Memory B cell (primary cell): ENCODE results near the gene DBN1.

Experiments
- ATAC-seq: fragments of 150-1000 bp; cut with Tn5 transposase; 2 replicates; pipeline ENCODE4 v1.10.0; 2021; ENCODE audit warnings: low read depth, mild to moderate bottlenecking, moderate library complexity
- DNase-seq, 2 donors: peaks; one replicate each; pipeline ENCODE4 v3.0.0; 2022; ENCODE audit warnings: low spot score in 2 of 2
- H3K27ac Mint-ChIP-seq: one replicate; pipeline ENCODE4 v1.8.0; 2022; ENCODE audit warnings: mild to moderate bottlenecking, moderate library complexity, mixed read lengths
- H3K27me3 Mint-ChIP-seq: one replicate; pipeline ENCODE4 v1.8.0; 2022; ENCODE audit warnings: mixed read lengths
- H3K36me3 Mint-ChIP-seq: one replicate; pipeline ENCODE4 v1.8.0; 2022; ENCODE audit warnings: mild to moderate bottlenecking, mixed read lengths
- H3K4me1 Mint-ChIP-seq: one replicate; pipeline ENCODE4 v1.8.0; 2022; ENCODE audit warnings: mixed read lengths
- H3K4me3 Mint-ChIP-seq: one replicate; pipeline ENCODE4 v1.8.0; 2022; ENCODE audit warnings: mild to moderate bottlenecking, moderate library complexity, mixed read lengths
- H3K9me3 Mint-ChIP-seq: one replicate; pipeline ENCODE4 v1.8.0; 2022; ENCODE audit warnings: mixed read lengths

DBN1 gene

DNA sequence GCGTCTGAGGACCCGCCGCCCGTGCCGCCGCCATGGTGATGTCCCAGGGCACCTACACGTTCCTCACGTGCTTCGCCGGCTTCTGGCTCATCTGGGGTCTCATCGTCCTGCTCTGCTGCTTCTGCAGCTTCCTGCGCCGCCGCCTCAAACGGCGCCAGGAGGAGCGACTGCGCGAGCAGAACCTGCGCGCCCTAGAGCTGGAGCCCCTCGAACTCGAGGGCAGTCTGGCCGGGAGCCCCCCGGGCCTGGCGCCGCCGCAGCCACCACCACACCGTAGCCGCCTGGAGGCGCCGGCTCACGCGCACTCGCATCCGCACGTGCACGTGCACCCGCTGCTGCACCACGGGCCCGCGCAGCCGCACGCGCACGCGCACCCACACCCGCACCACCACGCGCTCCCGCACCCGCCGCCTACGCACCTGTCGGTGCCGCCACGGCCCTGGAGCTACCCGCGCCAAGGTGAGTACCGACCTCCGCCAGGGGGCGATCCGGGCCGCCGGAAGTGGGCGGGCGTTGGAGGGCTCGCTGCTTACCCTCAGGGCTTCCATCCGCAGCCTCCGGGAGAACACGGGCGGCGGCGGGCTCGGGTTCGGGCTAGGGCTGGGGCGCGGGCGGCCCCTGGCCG lies 18.3 kb downstream of the DBN1 start:
- Mint-ChIP-seq H3K36me3 (no peaks in the 10 kb centered on the region), H3K4me1 (peaks cover 18% of the 10 kb centered on the region), H3K9me3 (no peaks in the 10 kb centered on the region), H3K4me3 (peak overlapping the region; percentile 93), H3K27ac (peak overlapping the region; percentile 98), H3K27me3 (no peaks in the 10 kb centered on the region)
- DNase-seq (peak; percentile 97 to 99), ATAC-seq (peak; percentile 50)

DNA sequence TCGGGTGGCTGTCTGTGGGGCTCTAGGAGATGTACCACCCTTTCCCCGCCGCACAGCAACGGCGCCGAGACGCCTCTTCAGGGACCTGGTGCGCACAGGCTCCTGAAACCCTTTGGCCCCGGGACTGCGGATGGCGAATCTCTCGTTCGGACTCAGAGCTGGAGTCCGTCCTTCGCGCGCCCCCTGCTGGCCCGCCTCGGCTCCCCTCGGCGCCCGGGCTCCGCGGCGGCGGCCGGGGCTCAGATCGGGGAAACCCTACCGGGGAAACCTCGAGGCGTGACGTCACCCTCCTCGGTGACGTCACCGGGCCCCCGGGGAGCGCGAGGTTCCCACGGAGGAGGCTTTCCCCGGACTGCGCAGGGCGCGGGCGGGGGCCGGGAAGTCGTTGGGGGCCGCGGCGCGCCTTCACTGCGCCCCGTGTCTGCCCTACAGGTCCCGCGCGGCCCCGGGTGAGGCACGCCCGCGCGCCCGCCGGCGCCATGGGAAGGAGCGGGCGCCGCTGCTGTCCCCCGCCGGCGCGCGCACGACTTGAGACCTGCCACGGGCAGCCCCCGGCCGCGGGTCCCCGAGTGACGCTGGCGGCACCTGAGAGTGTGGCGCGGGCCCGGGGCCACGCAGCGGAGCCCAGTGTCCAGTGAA lies 18.9 kb downstream of the DBN1 start:
- H3K27ac Mint-ChIP-seq = peak overlapping the region; percentile 98
- no peaks in the 10 kb centered on the region for H3K36me3 Mint-ChIP-seq
- H3K9me3 Mint-ChIP-seq = no peaks in the 10 kb centered on the region
- DNase-seq (peak; percentile 99), ATAC-seq (peak; percentile 46)
- H3K4me1 Mint-ChIP-seq = peaks cover 18% of the 10 kb centered on the region
- peak overlapping the region; percentile 93 for H3K4me3 Mint-ChIP-seq
- H3K27me3 Mint-ChIP-seq = no peaks in the 10 kb centered on the region

DNA sequence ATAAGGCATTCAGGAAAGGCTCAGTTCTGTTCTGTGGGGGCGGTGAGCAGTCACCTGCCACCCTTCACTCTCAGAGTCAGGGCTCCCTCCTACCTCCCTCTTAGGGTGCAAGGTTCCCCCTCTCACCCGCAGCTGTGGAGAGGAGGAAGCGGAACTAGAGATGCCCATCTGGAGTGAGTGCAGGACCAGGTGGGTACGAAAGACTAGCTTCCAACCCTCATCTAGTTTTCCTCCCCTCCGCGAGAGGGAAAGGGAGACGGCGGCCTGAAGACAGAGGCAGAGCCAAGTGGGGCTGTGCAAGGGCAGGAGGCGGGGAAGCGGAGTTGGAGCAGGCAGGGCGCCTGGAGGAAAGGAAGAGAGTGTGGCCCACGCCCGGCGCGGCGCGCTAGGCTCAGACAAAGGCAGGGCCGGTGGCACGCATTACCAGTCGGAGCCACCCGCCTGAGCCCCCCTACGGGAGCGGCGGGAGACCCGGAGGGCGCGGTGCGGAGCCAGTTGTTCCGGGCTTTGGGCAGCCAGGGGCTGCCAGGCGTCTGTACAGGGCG lies 19.5 kb downstream of the DBN1 start:
- Mint-ChIP-seq H3K4me3 (peak overlapping the region; percentile 90), H3K36me3 (no peaks in the 10 kb centered on the region), H3K27ac (peak overlapping the region; percentile 98), H3K4me1 (peaks cover 18% of the 10 kb centered on the region), H3K9me3 (no peaks in the 10 kb centered on the region), H3K27me3 (no peaks in the 10 kb centered on the region)
- DNase-seq (peak in 1 of 2 donors; percentile 67), ATAC-seq (peak; percentile 25)

DNA sequence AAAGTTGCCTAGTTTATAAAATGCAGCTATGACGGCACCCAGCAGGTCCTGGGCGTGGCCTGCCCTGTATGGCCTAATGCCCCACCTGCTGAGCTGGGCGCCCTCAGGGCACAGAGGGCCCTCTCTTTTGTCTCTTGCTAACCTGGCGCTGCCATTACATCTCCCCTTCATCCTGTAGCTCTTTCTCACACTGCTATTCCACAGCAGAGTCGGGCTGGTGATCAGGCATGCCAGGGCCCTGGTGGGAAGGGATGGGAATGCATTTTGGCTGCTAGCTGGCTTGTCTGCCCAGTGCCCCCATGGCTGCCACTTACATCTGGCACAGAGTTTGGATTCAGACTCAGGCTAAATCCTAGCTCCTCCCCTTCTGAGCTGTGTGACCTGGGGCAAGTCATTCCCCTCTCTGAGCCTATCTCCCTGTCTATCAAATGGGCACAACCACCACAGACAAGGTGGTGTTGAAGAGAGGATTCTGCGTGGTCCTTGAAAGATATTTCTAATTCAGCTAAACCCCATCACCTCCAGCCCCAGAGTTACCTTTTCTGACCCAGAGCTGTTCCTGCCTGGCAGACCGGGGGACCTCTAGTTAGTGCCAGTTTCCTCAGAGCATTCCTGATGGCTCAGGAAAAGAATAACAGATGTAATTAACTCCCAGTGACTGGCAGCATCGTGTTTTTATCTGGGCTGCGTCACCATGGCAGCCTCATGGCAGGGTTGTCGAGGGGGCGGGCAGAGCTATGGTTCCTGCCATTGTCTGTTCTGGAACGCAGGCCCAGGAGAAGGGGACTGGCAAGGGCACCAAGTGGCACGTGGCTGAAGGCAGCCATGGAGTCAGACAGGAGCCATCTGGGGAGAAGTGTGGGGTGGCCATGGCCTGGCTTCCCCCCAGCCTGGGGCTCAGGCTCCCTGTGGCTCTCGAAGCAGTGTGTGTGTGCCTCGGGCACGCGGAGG lies 20.5 kb downstream of the DBN1 start:
- H3K36me3 Mint-ChIP-seq = no peaks in the 10 kb centered on the region
- H3K9me3 Mint-ChIP-seq = no peaks in the 10 kb centered on the region
- ATAC-seq = no peak
- peak overlapping the region; percentile 98 for H3K27ac Mint-ChIP-seq
- no peaks in the 10 kb centered on the region for H3K27me3 Mint-ChIP-seq
- peaks cover 25% of the 10 kb centered on the region for H3K4me1 Mint-ChIP-seq
- no peak for DNase-seq
- no peak overlapping the region for H3K4me3 Mint-ChIP-seq

DNA sequence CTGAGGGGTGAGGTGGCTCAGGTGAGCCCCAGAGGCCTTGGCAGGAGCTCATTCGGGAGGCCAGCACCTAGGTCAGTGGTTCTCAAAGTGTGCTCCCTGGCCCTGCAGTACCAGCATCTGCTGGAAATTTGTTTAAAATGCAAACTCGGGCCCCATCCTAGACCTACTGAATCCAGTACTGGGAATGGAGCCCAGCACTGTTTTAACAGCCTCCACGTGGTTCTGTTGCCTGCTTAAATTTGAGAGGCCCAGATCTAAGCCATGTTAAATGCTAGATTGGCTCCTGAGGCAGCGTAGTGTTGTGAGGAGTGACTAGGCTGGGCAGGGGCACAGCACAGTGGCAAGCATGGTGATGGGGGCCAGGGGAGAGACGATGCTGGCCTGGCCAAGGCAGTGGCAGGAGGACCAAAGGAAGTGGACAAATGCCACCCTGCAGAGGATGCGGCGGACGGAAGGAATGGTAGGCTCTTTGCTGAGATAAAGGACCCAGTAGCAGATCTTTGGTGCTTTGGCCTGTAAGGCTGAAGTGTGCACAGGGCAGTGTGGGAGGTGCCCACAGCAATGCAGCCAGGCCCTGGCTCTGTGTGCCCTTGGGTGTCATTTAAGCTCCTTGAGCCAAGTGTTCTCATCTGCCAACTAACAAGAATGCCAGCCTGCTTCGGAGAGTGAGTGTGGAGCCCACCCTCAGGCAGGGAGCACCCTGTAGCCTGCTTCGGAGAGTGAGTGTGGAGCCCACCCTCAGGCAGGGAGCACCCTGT lies 22.6 kb downstream of the DBN1 start:
- Mint-ChIP-seq H3K27me3 (no peaks in the 10 kb centered on the region), H3K4me1 (peaks cover 26% of the 10 kb centered on the region), H3K27ac (peak overlapping the region; percentile 35), H3K36me3 (no peaks in the 10 kb centered on the region), H3K4me3 (no peak overlapping the region), H3K9me3 (no peaks in the 10 kb centered on the region)
- no peak for ATAC-seq
- DNase-seq = no peak

DNA sequence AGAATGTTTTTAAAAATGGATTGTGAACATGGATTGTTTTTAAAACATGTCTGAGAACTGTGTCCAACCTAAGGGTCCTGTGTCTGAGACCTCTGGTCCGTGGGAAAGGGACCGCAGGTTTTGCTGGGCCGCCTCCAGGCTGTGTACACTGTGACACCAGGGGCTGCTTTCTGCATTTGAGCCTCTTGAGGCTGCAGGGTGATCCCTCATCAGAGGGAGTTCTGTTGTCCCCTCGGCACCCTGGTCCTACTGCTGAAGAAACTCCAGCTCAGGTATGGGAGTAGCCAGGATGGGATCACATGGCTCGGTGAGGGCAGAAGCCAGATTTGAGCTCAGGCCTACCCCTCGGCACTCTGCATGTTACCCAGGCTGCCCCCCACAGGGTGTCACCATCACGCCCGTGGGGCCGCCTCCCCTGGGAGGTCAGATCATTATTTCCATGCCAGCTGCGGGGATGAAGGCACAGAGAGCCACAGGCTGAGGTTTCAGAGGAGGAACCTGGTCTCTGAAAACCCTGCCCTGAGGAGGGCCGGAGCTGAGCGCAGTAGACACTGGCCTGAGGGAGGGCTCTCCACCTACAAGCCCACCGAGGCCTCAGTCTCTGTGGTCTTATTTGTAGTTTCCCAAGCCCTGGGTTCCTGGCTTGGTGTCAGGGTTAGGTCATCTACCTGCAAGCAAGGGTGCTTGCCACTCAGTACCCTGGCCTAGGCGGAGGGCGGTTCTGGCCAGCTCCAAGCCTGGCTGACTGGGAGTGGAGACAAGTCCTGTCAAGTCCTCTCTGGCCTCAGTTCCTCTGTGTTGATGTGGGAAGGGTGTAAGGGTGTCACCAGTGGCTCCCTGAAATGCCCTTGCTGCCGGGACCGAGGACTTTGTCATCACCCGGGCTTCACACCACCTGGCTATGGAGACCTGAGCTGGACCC lies 24.0 kb downstream of the DBN1 start:
- H3K36me3 Mint-ChIP-seq = no peaks in the 10 kb centered on the region
- H3K27ac Mint-ChIP-seq = no peak overlapping the region
- no peak for ATAC-seq
- H3K9me3 Mint-ChIP-seq = no peaks in the 10 kb centered on the region
- H3K4me1 Mint-ChIP-seq = peaks cover 40% of the 10 kb centered on the region
- DNase-seq = no peak
- H3K4me3 Mint-ChIP-seq = no peak overlapping the region
- H3K27me3 Mint-ChIP-seq = no peaks in the 10 kb centered on the region

DNA sequence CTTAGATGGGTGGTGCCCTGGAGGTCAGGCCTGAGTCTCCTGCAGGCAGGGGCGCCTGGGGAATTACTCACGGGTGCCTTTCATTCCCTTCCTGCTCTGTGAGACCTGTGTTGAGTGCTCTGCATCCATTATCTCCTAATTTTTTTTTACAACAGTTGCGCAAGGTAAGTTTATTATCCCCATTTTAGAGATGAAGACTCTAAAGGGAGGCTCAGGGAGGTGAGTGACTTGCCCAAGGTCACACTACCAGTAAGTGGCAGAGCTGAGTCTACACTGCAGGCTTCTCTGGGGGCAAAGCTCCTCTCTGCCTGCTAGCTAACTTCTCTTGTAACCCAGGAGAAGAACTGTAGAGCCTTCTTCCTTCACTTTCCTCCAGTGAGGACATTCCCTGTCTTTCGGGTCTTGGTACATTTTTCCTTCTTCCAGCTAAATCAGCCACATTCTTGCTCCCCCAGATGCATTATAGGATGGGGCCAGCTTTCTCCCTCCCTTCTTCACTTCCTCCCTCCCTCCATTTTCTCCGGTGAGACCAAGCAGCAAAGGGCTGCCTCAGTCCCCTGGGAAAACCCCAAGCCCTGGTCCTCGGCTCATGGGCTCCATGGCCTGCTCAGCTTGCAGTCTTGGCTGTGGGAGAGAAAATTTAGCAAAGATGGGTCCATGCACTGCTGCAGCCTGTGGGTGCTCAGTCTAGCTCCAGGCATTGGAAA lies 25.0 kb downstream of the DBN1 start:
- H3K9me3 Mint-ChIP-seq = no peaks in the 10 kb centered on the region
- peak overlapping the region; percentile 84 for H3K27ac Mint-ChIP-seq

DNA sequence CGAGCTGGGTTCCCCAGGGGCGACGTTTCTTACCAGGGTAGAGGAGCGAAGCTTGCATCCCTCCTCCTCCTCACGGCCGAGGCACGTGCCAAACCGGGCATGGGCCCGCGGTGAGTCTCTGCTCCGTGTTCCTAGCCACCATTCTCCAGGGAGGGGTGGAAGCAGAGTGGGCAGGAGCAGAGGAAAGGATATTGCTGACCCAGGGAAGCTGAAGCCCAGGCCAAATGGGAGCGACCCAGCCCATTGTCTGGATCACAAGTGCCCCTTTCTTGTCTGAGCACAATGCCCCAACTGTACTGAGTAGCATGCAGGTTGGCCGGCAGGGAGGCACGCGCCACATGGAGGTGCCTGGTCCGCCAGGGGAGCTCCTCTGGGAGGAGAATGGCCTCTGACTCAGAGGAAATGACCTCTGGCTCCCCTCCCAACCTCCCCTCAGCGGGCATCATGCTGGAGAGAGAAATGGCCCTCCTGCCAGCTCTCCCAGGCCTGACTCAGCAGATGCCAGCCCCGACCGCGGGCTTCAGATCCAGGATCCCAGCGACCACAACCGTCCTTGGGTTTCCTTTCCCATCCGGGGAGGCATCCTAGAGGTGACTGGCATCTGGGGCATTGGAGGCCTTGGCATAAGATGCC lies 25.7 kb downstream of the DBN1 start:
- DNase-seq (no peak), ATAC-seq (no peak)
- H3K36me3 Mint-ChIP-seq = peaks cover under 1% of the 10 kb centered on the region
- peak overlapping the region; percentile 65 for H3K4me3 Mint-ChIP-seq
- no peaks in the 10 kb centered on the region for H3K9me3 Mint-ChIP-seq
- peak overlapping the region; percentile 84 for H3K27ac Mint-ChIP-seq
- peaks cover 39% of the 10 kb centered on the region for H3K4me1 Mint-ChIP-seq
- no peaks in the 10 kb centered on the region for H3K27me3 Mint-ChIP-seq

More for the DNA sequence above, 25.0 kb downstream of the DBN1 start:
- DNase-seq (no peak), ATAC-seq (no peak)
- Mint-ChIP-seq H3K4me1 (peaks cover 39% of the 10 kb centered on the region), H3K4me3 (peak overlapping the region; percentile 63), H3K36me3 (no peaks in the 10 kb centered on the region), H3K27me3 (no peaks in the 10 kb centered on the region)

DNA sequence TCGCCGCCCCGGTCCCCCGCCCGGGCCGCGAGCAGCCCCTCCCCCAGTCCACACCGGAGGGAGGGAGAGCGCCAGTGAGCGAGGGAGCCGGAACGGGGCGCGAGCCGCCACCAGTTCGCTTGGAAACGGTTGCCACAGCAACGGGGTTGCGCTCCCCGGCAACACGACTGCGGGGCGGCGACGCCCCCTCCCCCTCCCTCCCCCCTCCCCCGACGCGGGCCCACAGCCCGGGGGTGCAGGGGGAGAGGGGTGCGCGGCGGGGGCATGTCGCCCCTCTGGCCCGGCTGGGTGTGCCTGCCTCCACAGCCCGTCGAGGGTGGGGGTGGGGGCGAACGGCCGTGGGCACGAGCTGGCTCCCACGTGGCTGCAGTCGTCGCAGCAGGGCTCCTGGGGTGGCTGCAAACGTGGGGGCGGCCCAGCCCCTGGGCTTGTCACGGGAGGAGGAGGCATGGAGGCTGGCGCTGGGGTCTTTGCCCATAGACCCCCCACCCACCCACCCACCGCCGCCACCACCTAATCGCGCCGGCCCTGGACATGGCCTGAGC lies 26.3 kb downstream of the DBN1 start:
- H3K27me3 Mint-ChIP-seq = no peaks in the 10 kb centered on the region
- H3K27ac Mint-ChIP-seq = peak overlapping the region; percentile 84
- ATAC-seq (peak; percentile 48), DNase-seq (peak; percentile 62 to 69)
- peaks cover 5% of the 10 kb centered on the region for H3K36me3 Mint-ChIP-seq
- H3K4me1 Mint-ChIP-seq = peaks cover 38% of the 10 kb centered on the region
- no peaks in the 10 kb centered on the region for H3K9me3 Mint-ChIP-seq
- H3K4me3 Mint-ChIP-seq = peak overlapping the region; percentile 43

DNA sequence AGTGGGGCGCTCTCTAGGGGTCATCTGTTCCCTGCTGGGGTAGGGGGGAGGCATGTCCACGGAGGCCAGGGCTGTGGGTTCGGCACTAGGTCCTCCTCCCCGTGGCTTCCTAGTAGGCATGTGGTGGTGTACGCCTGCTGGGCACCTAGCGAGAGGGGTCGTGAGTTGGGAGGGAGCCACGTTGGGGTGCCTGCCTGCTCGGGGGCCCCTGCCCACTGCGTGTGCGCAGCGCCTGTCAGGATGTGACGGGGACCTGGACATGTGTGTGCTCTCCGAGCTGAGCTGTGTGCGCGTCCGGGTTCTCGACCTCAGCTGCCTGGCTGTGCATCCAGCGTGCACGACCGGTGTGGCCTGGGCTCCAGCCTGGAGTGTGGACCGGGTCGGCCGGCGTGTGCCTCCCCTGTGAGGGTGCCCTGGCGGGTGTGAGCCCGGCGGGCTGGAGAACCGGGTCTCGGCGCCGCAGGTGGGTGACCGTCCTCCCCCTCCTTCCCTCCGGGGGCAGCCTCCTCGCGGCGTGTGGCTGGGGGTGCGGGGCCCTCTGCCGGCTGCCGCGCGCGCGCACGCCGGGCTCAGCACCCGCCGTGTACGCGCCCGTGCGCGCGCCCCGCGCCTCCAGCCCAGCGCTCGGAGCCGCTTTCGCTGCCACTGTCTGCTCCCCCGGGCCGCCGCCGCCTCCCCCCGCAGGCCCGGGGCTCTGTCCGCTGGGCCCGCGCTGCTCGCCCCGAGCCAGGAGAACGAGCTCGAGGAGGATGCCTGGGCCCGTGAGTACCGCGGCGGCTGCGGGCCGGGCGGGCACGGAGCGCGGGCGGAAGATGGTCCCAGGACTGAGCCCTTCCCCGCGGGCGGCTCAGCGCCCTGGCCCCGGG lies 27.0 kb downstream of the DBN1 start, which contains the start of gene PRR7:
TSS of gene PRR7 (plus strand) at position 615 of the 866 bp plus-strand sequence. CDS start 8,254 bp downstream, outside the sequence.
- H3K4me1 Mint-ChIP-seq = peaks cover 35% of the 10 kb centered on the region
- H3K9me3 Mint-ChIP-seq = no peaks in the 10 kb centered on the region
- peak within 1 kb of the TSS; percentile 95 for H3K27ac Mint-ChIP-seq
- ATAC-seq (peak; percentile 68), DNase-seq (peak; percentile 78 to 79)
- H3K27me3 Mint-ChIP-seq = no peaks in the 10 kb centered on the region
- peak within 1 kb of the TSS; percentile 74 for H3K4me3 Mint-ChIP-seq
- peaks cover 8% of the 10 kb centered on the region for H3K36me3 Mint-ChIP-seq

DNA sequence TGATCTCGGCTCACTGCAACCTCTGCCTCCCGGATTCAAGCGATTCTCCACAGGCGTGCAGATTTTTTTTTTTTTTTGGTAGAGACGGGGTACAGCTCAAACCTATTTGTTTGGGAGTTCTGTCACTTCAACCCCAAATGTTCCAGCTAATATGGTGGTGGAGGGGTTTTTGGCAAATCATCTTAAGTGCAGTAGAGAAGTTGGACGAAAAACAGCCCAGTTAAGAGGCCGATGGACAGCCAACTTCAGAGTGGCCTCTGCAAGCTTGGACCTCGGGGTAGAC lies 27.6 kb downstream of the DBN1 start:
- Mint-ChIP-seq H3K9me3 (no peaks in the 10 kb centered on the region), H3K36me3 (peaks cover 10% of the 10 kb centered on the region), H3K4me1 (peaks cover 33% of the 10 kb centered on the region), H3K27ac (peak overlapping the region; percentile 95), H3K27me3 (no peaks in the 10 kb centered on the region), H3K4me3 (peak overlapping the region; percentile 74)
- DNase-seq (no peak), ATAC-seq (no peak)
